Liver (tissue), 3 donors: ENCODE measurements around the gene ABHD8.

ENCODE experiments used
- EGR1 ChIP-seq, 2 donors: IDR thresholded peaks; 2 replicates each; pipeline ENCODE4 v1.6.1; 2016 to 2018; ENCODE audit warnings: antibody characterized with exemption in 2 of 2, low read depth in 2 of 2
- GABPA ChIP-seq, 2 donors: IDR thresholded peaks in 1 of 2; conservative IDR thresholded peaks in 1 of 2; 2 replicates each; pipeline ENCODE4 v1.6.1; 2016; ENCODE audit warnings: antibody characterized with exemption in 2 of 2, mild to moderate bottlenecking in 1 of 2, moderate library complexity in 1 of 2
- HNF4G ChIP-seq: IDR thresholded peaks from 2 replicates; pipeline ENCODE4 v1.6.1; 2016; ENCODE audit warnings: antibody characterized with exemption
- RAD21 ChIP-seq, 2 donors: IDR thresholded peaks; 2 replicates each; pipeline ENCODE4 v1.6.1; 2016; ENCODE audit warnings: antibody characterized with exemption in 2 of 2, mild to moderate bottlenecking in 2 of 2
- SP1 ChIP-seq: IDR thresholded peaks from 2 replicates; pipeline ENCODE4 v1.6.1; 2018; ENCODE audit warnings: antibody characterized with exemption, mild to moderate bottlenecking
- TAF1 ChIP-seq: conservative IDR thresholded peaks from 2 replicates; pipeline ENCODE4 v1.6.1; 2016; ENCODE audit warnings: antibody characterized with exemption, mild to moderate bottlenecking
- TF ChIP-seq, protein P1 (sequence below): fragments of 150-350 bp; IDR thresholded peaks from 2 replicates; pipeline ENCODE4 v1.5.1; 2017; ENCODE audit warnings: improper control_type of control experiment, low read depth, low read length; ENCODE audit not compliant: missing input control
- TF ChIP-seq, protein P2 (sequence below): IDR thresholded peaks from 2 replicates; pipeline ENCODE4 v1.6.1; 2016; ENCODE audit warnings: antibody characterized with exemption, mild to moderate bottlenecking
- TF ChIP-seq, protein P3 (sequence below): IDR thresholded peaks from 2 replicates; pipeline ENCODE4 v1.6.1; 2016; ENCODE audit warnings: antibody characterized with exemption
- TF ChIP-seq, protein P4 (sequence below): IDR thresholded peaks from 2 replicates; pipeline ENCODE4 v1.6.1; 2016; ENCODE audit warnings: antibody characterized with exemption
- donor health status: healthy.
- donor health status: healthy.

DNA sequence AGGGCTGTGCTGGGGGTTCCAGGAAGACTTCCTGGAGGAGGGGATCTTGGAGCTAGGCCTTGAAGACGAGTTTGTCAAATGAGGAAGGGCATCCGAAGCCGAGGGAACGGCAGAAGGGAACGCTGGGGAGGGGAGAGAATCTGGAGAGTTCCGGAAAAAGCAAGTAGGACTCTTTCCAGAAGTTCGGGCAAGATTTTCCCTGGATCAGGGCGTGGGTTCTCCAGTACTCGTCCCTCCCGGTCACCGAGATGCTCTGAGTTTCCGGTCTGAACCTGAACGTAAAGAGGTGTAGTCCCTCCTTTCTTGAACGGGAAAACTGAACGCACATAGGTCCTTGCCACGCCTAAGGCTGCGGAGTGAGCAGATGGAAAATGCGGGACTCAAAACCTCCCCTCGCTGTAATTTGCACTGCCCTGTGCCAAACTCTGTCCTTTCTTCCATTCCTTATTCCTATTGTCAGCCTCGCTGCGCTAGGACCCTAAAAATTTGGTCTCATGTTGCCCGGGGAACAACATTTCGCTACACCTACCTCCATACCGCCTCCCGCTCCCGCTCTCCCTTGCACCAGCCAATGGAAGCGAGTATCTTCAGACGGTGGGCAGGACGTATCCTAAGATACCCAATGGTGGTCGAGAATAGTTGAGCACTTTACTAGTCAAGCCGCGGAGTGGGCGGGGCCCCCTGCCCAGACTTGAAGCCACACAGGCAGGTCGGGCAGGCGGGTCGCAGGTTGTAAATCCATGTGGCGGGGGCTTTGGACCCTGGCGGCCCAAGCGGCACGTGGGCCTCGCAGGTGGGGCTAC, 33.8 kb upstream of the ABHD8 start, which contains the start of gene GTPBP3:
- TF ChIP-seq, protein P1, sequence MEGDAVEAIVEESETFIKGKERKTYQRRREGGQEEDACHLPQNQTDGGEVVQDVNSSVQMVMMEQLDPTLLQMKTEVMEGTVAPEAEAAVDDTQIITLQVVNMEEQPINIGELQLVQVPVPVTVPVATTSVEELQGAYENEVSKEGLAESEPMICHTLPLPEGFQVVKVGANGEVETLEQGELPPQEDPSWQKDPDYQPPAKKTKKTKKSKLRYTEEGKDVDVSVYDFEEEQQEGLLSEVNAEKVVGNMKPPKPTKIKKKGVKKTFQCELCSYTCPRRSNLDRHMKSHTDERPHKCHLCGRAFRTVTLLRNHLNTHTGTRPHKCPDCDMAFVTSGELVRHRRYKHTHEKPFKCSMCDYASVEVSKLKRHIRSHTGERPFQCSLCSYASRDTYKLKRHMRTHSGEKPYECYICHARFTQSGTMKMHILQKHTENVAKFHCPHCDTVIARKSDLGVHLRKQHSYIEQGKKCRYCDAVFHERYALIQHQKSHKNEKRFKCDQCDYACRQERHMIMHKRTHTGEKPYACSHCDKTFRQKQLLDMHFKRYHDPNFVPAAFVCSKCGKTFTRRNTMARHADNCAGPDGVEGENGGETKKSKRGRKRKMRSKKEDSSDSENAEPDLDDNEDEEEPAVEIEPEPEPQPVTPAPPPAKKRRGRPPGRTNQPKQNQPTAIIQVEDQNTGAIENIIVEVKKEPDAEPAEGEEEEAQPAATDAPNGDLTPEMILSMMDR, result no peak
- peak; percentile 77 to 89 for TF ChIP-seq GABPA (IDR thresholded peaks at IDR 0.05 in 1 of 2, conservative IDR thresholded peaks at IDR 0.05 in 1 of 2)
- peak; percentile 85 for TF ChIP-seq SP1
- TF ChIP-seq, protein P2, sequence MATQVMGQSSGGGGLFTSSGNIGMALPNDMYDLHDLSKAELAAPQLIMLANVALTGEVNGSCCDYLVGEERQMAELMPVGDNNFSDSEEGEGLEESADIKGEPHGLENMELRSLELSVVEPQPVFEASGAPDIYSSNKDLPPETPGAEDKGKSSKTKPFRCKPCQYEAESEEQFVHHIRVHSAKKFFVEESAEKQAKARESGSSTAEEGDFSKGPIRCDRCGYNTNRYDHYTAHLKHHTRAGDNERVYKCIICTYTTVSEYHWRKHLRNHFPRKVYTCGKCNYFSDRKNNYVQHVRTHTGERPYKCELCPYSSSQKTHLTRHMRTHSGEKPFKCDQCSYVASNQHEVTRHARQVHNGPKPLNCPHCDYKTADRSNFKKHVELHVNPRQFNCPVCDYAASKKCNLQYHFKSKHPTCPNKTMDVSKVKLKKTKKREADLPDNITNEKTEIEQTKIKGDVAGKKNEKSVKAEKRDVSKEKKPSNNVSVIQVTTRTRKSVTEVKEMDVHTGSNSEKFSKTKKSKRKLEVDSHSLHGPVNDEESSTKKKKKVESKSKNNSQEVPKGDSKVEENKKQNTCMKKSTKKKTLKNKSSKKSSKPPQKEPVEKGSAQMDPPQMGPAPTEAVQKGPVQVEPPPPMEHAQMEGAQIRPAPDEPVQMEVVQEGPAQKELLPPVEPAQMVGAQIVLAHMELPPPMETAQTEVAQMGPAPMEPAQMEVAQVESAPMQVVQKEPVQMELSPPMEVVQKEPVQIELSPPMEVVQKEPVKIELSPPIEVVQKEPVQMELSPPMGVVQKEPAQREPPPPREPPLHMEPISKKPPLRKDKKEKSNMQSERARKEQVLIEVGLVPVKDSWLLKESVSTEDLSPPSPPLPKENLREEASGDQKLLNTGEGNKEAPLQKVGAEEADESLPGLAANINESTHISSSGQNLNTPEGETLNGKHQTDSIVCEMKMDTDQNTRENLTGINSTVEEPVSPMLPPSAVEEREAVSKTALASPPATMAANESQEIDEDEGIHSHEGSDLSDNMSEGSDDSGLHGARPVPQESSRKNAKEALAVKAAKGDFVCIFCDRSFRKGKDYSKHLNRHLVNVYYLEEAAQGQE, result peak; percentile 47
- TF ChIP-seq EGR1 (IDR thresholded peaks at IDR 0.05; ENCODE audit: low read depth in 2 of 2), result peak in 1 of 2 donors; percentile 18
- no peak for TF ChIP-seq TAF1
- TF ChIP-seq RAD21 (IDR thresholded peaks at IDR 0.05), result peak in 1 of 2 donors; percentile 24
- TF ChIP-seq, protein P3, sequence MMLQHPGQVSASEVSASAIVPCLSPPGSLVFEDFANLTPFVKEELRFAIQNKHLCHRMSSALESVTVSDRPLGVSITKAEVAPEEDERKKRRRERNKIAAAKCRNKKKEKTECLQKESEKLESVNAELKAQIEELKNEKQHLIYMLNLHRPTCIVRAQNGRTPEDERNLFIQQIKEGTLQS, result no peak
- TF ChIP-seq, protein P4, sequence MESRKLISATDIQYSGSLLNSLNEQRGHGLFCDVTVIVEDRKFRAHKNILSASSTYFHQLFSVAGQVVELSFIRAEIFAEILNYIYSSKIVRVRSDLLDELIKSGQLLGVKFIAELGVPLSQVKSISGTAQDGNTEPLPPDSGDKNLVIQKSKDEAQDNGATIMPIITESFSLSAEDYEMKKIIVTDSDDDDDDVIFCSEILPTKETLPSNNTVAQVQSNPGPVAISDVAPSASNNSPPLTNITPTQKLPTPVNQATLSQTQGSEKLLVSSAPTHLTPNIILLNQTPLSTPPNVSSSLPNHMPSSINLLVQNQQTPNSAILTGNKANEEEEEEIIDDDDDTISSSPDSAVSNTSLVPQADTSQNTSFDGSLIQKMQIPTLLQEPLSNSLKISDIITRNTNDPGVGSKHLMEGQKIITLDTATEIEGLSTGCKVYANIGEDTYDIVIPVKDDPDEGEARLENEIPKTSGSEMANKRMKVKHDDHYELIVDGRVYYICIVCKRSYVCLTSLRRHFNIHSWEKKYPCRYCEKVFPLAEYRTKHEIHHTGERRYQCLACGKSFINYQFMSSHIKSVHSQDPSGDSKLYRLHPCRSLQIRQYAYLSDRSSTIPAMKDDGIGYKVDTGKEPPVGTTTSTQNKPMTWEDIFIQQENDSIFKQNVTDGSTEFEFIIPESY, result no peak
- TF ChIP-seq HNF4G, result no peak
